H4 (cell line): ENCODE measurements around the gene ITCH. TPM values are rescaled to one million over a fixed set of nuclear protein-coding genes. Genes with fewer than 3 reads are reported as not detected.
A peak's percentile ranks its signal among the peaks of the same experiment; 100 is the strongest.

Experiments
- DNase-seq: peaks from one replicate; pipeline ENCODE4 v3.0.0-alpha.2; 2015; ENCODE audit warnings: low spot score
- total RNA-seq: library from RNA; depleted of rRNA; stranded (reverse); fragments of >200 nt; shearing (Covaris generic); gene quantifications from 2 replicates; pipeline ENCODE4 v1.2.3, GENCODE V29; 2014; rRNA removed

The ITCH gene
- total RNA-seq, 1 experiment from 2014 or later: 32.5 TPM

DNA sequence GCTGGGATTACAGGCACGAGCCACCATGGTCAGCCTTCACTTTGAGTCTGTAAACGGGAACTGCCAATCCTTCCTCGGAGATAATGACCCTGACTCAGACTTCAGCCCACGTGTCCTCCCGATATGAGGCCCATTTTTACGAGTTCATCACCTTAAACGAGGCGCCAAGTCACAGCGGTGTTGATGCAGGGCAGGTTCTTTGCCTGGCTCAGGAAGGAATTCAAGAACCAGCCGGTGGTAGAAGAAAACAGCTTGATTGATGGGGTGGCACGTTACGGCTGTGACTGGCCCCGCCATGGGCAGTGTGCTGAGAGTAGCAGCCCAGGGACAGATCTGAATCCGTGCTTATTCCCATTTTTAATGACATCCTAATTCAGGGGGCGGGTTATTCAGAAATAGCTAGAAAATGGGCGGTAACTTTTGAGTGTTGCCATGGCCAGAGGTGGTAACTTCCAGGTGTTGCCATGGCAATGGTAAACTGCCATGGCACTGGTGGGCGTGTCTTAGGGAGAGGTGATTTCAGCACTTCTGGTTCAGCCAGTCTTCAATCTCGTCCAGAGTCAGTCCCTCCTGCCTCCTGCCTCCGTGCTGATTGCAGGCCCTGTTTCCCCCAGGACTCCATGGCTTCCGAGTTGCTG is 186.3 kb downstream of the ITCH start:
- no peak for DNase-seq

GRCh38 chr20:34549929-34550305 is 186.8 kb downstream of the ITCH start:
- no peak for DNase-seq

GRCh38 chr20:34552569-34552968 is 189.5 kb downstream of the ITCH start:
- DNase-seq: no peak

GRCh38 chr20:34553366-34553867 is 190.3 kb downstream of the ITCH start:
- DNase-seq: no peak

DNA sequence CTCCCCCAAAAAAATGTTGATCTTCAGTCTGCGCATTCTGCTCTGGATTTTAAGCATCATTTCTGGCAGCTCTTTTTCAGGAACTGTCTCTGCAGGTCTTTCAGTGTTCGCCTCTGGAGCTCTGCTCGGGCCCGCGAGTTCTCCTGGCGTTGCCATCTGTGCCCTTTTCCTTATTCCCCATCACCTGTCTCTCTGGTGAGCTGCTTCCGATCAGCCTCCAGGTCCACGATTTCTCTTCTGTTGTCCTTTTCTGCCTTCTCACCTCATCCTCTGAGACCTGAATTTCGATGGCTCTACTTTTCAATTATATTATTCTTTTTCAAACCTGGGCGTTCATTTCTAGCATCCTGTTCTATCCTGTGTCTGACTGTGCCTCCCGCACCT is 194.9 kb downstream of the ITCH start:
- no peak for DNase-seq

GRCh38 chr20:34558320-34559218 is 195.5 kb downstream of the ITCH start, which contains the start of gene MAP1LC3A:
Gene MAP1LC3A, plus strand, starts transcription at chr20:34558718. Its CDS starts 151 bp downstream, at chr20:34558869.
- peak; percentile 92 for DNase-seq

DNA sequence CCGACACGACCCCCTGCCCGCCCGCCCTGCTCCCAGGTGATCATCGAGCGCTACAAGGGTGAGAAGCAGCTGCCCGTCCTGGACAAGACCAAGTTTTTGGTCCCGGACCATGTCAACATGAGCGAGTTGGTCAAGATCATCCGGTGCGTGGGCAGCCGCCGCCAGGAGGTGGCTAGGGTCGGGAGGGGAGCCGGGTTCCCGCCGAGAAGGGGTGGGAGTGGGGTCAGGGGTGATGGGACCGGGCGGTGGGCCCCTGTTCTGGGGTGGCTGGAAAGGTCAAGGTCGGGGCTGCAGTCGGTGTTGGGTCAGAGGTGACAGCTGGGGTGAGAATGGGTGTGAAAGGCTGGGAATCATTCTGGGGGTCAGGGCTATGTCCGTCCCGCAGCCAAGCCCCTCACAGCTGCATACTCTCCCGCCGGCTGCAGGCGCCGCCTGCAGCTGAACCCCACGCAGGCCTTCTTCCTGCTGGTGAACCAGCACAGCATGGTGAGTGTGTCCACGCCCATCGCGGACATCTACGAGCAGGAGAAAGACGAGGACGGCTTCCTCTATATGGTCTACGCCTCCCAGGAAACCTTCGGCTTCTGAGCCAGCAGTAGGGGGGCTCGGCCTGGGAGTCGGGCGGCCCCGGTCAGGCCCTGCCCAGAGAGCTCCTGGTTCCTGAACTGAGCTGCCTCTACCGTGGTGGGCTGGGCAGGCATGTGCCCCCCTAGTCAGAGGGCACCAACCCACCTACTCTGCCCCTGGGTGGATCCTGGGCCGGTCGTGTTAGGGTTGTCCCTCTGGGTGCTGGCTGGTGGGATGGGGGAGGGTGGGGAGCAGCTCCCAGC is 196.5 kb downstream of the ITCH start:
- no peak for DNase-seq

DNA sequence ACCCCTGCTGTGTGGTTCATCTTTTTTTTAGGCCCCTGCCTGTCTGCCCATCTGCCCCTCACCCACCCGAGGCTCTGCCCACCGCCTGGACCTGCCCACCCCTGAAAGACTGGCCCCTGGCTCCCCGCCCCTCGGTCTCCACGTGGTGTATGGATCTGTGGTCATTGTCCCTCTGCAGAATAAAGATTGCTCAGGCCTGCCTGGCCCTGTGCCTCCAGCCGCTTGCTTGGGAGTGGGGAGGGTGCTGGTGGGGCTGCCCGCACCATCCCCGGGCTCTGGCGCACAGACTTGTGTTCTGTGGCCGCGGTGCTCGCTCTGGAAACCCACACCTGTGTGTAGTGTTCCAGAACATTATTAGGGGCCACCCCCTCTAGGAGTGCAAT is 197.1 kb downstream of the ITCH start:
- no peak for DNase-seq

- DNase-seq: no peak
Measured at GRCh38 chr20:34560614-34561013, 197.5 kb downstream of the ITCH start.

Other genes with a start within 250 kb of the ITCH start
- not detected in 2 replicates for gene ASIP, start 121.8 kb upstream of the ITCH start, total RNA-seq
- gene AHCY, start 59.9 kb upstream of the ITCH start, total RNA-seq: 154 and 162 TPM in 2 replicates
- 142 and 180 TPM in 2 replicates for gene DYNLRB1, start 153.1 kb downstream of the ITCH start, total RNA-seq
- gene MAP1LC3A, start 195.4 kb downstream of the ITCH start, total RNA-seq: 12.4 and 15.4 TPM in 2 replicates